GM13976 (cell line): ENCODE results near the gene WT1.
A peak's percentile ranks its signal among the peaks of the same experiment; 100 is the strongest.

Experiments
- DNase-seq: peaks from one replicate; pipeline ENCODE4 v3.0.0; 2012; ENCODE audit warnings: low spot score
- in situ Hi-C: fragments of 300-500 bp; cut with MboI; formaldehyde crosslinking; loops from one replicate; pipeline ENCODE4 v1.12.0; 2022; ENCODE audit warnings: low sequenced_read_pairs, mixed read lengths, inconsistent platforms; ENCODE audit not compliant: unreplicated experiment
- TF ChIP-seq, protein P1 (sequence below): IDR thresholded peaks from 2 replicates; pipeline ENCODE4 v1.5.1; 2012; ENCODE audit warnings: borderline replicate concordance, mild to moderate bottlenecking; ENCODE audit not compliant: insufficient read depth; ENCODE audit errors: extremely low read depth, missing control alignments, control extremely low read depth

Gene WT1

DNA sequence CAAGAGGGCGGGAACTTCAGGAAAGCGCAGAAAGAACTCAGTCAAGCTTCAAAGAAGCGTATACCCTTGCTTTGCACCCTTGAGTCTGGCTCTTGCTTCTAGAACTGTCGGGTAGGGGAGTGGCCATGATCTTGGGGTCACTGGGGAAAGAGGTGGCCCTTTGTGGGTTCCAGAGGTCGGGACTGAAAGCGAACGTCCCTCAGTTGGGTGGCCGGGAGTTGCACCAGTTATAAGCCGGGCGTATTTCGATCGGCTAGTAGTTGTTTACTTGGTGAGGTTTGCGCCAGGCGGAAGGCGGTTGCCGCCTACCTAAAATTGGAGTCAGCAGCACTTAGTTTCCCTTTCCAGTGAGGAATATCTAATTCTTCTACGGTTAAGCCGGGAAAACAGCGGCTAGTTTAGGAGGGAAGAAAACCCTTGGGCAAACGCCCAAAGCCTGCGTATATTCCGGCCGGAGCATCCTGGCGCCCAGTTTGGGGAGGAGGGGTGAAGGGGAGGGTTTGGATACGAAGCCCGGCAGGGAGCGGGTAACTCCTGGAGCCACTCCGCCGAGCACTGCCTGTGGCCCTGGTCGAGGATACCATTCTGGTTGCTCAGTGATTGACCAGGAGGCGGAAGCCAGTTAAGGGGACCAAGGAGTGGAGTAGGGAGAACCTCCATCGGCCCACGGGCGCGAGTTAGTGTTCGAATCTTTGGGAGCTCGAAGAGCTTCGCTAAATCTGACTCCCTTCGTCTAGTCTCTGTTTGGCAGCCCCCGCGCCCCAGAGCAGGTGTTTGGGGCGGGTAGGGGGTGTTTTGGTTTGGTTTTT is 807 bp upstream of the WT1 start:
- TF ChIP-seq, protein P1, sequence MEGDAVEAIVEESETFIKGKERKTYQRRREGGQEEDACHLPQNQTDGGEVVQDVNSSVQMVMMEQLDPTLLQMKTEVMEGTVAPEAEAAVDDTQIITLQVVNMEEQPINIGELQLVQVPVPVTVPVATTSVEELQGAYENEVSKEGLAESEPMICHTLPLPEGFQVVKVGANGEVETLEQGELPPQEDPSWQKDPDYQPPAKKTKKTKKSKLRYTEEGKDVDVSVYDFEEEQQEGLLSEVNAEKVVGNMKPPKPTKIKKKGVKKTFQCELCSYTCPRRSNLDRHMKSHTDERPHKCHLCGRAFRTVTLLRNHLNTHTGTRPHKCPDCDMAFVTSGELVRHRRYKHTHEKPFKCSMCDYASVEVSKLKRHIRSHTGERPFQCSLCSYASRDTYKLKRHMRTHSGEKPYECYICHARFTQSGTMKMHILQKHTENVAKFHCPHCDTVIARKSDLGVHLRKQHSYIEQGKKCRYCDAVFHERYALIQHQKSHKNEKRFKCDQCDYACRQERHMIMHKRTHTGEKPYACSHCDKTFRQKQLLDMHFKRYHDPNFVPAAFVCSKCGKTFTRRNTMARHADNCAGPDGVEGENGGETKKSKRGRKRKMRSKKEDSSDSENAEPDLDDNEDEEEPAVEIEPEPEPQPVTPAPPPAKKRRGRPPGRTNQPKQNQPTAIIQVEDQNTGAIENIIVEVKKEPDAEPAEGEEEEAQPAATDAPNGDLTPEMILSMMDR, result no peak
- no peak for DNase-seq
- in situ Hi-C loops, result no loop called here

DNA sequence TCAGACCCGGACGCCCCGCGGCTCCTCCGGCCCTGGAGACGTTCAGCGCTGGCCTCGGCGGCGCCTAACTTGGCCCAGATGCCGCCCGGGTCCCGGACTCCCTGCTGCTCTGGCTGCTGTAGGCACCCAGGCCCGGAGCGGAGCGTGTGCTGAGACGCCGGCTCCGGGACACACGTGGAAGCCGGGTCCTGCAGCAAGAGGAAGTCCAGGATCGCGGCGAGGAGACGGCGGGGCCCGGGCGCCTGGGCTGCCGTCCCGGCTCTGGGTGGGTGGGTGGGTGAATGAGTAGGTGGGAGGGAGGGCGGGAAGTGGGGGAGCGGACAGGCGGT is 223 bp downstream of the WT1 start:
- TF ChIP-seq, protein P1, result no peak
- peak; percentile 41 for DNase-seq
- in situ Hi-C loops, result no loop called here

DNA sequence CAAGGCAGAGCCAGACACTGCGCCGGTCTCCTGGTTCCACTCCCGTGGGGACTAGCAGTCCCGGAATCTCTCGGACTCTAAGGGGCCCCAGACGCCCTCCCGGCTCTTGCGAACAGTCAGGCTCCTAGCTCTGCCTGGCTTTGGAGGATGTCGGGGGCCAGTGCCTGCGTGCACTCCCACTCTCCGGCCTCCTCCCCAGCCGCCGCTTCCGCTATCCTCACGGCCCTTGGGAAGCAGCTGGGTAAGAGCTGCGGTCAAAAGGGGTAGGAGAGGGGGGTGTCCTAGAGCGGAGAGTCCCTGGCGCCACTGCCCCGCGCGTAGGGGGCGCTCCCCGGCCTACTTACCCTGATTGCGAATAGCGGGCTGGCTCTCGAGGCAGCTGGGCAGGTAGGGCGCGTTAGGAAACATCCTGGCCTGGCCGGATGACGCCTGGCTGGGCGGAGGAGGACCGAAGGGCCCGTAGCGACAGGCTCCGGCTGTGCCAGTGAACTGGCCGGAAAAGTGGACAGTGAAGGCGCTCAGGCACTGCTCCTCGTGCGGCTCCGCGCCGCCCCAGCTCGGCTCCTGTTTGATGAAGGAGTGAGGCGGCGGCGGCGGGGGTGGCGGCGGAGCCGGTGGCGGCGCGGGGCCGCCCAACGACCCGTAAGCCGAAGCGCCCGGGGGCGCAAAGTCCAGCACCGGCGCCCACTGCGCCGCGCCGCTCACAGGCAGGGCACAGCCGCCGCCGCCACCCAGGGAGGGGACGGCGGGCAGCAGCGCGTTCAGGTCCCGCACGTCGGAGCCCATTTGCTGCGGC is 785 bp downstream of the WT1 start:
- in situ Hi-C loops, result no loop called here
- peak; percentile 41 for DNase-seq
- TF ChIP-seq, protein P1, result no peak

DNA sequence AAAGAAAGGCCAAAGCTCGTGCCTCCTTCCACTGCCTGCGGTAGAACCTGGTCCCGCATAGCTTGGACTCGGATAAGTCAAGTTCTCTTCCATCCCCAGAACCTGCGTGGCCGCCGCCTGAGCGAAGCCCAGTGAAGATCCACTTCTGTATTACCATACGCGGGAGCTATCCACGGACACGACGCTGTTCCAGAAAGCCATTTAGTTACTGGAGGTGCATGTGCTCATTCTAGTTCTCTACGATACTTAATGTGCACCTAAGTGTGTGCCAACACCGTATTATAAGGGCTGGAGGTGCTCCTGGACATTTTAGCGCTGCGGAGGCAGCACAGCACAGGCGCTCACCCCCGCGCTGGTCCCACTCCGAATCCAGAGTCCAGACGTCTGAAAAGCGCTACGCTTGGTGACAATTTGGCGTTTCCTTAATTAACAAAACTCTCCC is 1.4 kb downstream of the WT1 start:
- in situ Hi-C loops, result no loop called here

DNA sequence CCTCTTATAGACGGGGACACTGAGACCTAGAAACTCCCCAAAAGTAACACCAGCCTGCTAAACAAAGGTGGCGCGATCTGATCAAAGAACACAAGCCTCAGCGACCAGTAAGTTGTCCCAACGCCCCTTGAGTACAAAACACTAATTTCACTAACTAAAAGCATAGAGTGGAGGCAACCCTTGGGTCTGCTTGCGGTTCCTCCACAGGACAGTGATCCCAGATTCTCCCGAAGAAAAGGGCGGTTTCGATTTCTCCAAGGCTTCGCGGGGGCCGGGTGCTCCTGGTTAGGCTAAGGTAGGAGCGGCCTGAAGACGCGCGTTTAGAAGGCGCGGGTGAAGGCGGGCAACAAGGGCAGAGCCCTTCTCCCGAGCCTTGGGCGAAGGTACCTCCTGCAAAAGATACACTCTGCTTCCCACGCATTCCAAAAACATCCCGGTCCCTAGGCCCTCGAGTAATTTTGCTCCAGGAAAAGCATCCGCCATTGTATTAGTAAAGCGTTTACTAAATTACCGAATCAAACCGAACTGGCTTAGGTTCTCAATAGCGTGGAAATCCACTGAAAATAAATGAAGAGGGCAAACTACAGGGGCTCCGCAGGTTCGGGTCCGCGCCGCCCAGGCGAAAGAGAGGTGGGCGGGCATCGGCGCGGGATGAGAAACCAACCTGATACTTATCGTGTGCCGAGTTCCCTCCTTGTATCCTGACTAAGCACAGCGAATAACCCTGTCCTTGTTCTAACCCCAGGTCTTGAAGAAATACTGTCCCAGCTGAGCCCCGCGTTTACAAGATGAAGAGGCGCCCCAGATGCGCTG is 2.0 kb downstream of the WT1 start:
- in situ Hi-C loops, result no loop called here
- TF ChIP-seq, protein P1, result no peak
- no peak for DNase-seq

More for the DNA sequence above, 1.4 kb downstream of the WT1 start:
- no peak for DNase-seq
- TF ChIP-seq, protein P1, result no peak

DNA sequence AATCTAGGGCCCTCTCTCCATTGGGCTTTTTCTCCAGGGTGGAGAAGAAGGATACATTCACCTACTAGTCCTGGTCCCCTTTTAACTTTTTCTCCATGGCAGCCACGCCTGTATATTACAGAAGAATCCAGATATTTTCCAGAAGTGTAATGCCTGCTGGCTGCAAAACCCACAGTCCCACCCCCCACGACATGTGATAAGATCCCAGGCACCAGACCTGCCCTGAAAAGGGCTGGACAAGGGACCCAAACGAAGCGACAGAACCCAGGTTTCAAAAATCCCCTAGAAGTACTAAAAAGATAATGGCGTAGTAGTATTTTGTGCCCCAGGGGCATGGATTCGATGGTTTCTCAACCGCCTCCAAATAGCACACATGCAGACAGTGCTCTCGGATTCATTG is 2.8 kb downstream of the WT1 start:
- DNase-seq, result no peak
- TF ChIP-seq, protein P1, result no peak
- in situ Hi-C loops, result no loop called here
